ENCODE results near the gene AMN1.
"Not testable (repeated sequence)": the region's sequence is repeated elsewhere in the genome, so short reads cannot be mapped to it uniquely, and the experiment has no call there.

Gene AMN1

DNA sequence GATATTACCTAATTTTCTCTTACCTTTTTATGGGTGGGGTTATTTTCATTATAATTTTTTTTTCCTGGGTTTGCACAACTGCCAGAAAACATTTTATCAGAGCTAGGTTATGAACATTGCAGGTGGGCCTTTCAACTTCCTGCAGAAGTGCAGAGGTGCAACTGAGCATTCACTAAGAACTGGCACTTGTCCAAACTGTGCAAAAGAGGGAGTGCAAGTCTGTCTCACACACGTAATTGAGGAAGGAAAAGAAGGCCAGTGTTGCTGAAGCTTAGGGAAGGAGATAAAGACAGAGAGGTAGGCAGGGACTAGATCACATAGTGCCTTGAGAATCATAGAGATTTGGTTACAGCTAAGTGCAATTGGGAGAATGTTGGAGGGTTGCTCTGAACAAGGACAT, 14.1 kb upstream of the AMN1 start:
- Histone ChIP-seq H3K36me3 (ENCODE audit: low read depth) (no peaks in the 10 kb centered on the region), H3K4me3 (ENCODE audit: severe bottlenecking) (no peak overlapping the region), H3K4me1 (ENCODE audit: insufficient read depth, poor library complexity, severe bottlenecking) (peaks cover 38% of the 10 kb centered on the region), H3K27me3 (ENCODE audit: insufficient read depth, poor library complexity, severe bottlenecking) (no peaks in the 10 kb centered on the region), H3K27ac (ENCODE audit: poor library complexity, severe bottlenecking) (peak overlapping the region; percentile 45), H3K9me3 (ENCODE audit: severe bottlenecking) (no peaks in the 10 kb centered on the region)
- ATAC-seq (ENCODE audit: low read depth) (no peak), DNase-seq (ENCODE audit: low spot score) (no peak)
- TF ChIP-seq, protein P1, sequence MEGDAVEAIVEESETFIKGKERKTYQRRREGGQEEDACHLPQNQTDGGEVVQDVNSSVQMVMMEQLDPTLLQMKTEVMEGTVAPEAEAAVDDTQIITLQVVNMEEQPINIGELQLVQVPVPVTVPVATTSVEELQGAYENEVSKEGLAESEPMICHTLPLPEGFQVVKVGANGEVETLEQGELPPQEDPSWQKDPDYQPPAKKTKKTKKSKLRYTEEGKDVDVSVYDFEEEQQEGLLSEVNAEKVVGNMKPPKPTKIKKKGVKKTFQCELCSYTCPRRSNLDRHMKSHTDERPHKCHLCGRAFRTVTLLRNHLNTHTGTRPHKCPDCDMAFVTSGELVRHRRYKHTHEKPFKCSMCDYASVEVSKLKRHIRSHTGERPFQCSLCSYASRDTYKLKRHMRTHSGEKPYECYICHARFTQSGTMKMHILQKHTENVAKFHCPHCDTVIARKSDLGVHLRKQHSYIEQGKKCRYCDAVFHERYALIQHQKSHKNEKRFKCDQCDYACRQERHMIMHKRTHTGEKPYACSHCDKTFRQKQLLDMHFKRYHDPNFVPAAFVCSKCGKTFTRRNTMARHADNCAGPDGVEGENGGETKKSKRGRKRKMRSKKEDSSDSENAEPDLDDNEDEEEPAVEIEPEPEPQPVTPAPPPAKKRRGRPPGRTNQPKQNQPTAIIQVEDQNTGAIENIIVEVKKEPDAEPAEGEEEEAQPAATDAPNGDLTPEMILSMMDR (IDR thresholded peaks at IDR 0.05; ENCODE audit: poor library complexity, severe bottlenecking), result no peak

DNA sequence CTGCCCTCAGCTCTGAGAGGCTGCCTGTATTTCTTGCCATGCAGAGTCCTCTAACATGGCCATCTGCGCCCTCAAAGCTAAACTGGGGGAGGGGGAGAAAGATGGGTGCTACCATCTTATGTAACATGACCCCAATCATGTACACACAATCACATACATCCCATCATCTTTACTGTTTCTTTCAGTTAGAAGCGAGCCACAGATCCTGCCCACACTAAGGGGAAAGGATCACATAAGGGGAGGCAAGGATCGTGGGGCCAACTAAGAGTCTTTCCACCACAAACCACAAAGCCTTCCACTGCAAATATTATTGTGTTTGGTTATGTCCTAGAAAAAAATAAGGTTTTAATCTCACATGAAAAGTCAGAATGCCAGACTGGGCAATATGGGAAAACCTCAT, 11.8 kb upstream of the AMN1 start:
- Histone ChIP-seq H3K4me1 (ENCODE audit: insufficient read depth, poor library complexity, severe bottlenecking) (peaks cover 20% of the 10 kb centered on the region), H3K27ac (ENCODE audit: poor library complexity, severe bottlenecking) (no peak overlapping the region), H3K9me3 (ENCODE audit: severe bottlenecking) (no peaks in the 10 kb centered on the region), H3K27me3 (ENCODE audit: insufficient read depth, poor library complexity, severe bottlenecking) (no peaks in the 10 kb centered on the region), H3K36me3 (ENCODE audit: low read depth) (no peaks in the 10 kb centered on the region), H3K4me3 (ENCODE audit: severe bottlenecking) (no peak overlapping the region)
- ATAC-seq (ENCODE audit: low read depth), result no peak
- no peak for DNase-seq (ENCODE audit: low spot score)
- TF ChIP-seq, protein P1 (IDR thresholded peaks at IDR 0.05; ENCODE audit: poor library complexity, severe bottlenecking), result no peak

DNA sequence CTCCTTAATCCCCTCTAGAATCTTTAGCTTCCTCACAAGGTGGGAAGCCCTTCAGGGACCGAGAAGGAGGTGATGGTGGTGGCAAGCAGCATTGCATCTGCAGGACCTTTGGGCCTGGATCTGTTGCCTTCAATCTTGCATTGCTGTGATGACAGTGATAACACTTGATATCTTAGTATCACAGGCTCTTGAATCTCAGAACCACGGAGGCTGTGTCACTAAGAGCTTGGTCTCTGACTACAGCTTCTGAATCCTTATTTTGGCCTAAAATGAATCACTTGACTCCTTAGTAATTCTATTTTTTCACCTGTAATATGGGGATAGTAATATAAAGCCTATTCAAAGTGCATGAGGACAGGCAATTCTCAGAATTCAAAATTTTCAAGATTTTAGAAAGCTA, 8.9 kb upstream of the AMN1 start:
- H3K27ac ChIP-seq (ENCODE audit: poor library complexity, severe bottlenecking), result no peak overlapping the region
- H3K27me3 ChIP-seq (ENCODE audit: insufficient read depth, poor library complexity, severe bottlenecking), result no peaks in the 10 kb centered on the region
- TF ChIP-seq, protein P1 (IDR thresholded peaks at IDR 0.05; ENCODE audit: poor library complexity, severe bottlenecking), result no peak
- H3K4me3 ChIP-seq (ENCODE audit: severe bottlenecking), result no peak overlapping the region
- no peaks in the 10 kb centered on the region for H3K9me3 ChIP-seq (ENCODE audit: severe bottlenecking)
- peaks cover 13% of the 10 kb centered on the region for H3K4me1 ChIP-seq (ENCODE audit: insufficient read depth, poor library complexity, severe bottlenecking)
- H3K36me3 ChIP-seq (ENCODE audit: low read depth), result no peaks in the 10 kb centered on the region
- no peak for ATAC-seq (ENCODE audit: low read depth)
- no peak for DNase-seq (ENCODE audit: low spot score)

DNA sequence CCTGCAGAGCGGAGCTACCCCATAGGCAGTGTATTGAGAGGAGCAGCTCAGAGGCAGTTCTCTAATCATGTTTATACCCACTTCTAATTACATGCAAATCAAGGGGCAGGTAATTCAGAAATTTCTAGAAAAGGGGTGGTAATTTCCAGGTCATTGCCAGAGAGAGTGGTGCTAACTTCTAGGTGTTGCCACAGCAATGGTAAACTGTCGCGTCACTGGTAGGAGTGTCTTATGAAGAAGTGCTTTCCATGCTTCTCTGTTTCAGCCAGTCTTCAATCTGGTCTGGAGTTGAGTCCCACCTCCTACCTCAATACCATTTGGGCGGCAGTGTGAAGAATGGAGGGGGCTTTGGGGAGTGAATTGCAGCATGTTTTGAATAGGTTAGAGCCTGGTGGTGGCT, 8.5 kb upstream of the AMN1 start:
- TF ChIP-seq, protein P1 (IDR thresholded peaks at IDR 0.05; ENCODE audit: poor library complexity, severe bottlenecking), result no peak
- H3K9me3 ChIP-seq (ENCODE audit: severe bottlenecking), result no peaks in the 10 kb centered on the region
- peaks cover 17% of the 10 kb centered on the region for H3K4me1 ChIP-seq (ENCODE audit: insufficient read depth, poor library complexity, severe bottlenecking)
- DNase-seq (ENCODE audit: low spot score) (no peak), ATAC-seq (ENCODE audit: low read depth) (no peak)
- H3K27ac ChIP-seq (ENCODE audit: poor library complexity, severe bottlenecking), result no peak overlapping the region
- H3K4me3 ChIP-seq (ENCODE audit: severe bottlenecking), result no peak overlapping the region
- H3K27me3 ChIP-seq (ENCODE audit: insufficient read depth, poor library complexity, severe bottlenecking), result no peaks in the 10 kb centered on the region
- no peaks in the 10 kb centered on the region for H3K36me3 ChIP-seq (ENCODE audit: low read depth)

DNA sequence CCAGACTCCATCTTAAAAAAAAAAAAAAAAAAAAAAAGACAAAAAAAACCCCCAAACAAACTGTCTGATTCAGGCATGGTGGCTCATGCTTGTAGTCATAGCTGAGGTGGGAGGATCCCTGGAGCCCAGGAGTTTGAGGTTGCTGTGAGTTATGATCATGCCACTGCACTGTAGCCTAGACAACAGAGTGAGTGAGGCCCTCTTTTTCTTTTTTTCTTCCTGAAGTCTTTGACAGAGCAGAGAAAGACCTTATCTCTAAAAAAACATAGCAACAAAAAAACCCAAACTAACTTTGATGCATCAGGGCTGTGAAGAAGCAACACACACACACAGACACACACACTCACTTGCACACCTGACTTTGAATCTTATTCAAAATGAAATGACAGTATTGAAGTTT, 7.7 kb upstream of the AMN1 start:
- ATAC-seq (ENCODE audit: low read depth) (peak; percentile 58; the same call in 2 of the 3 replicates), DNase-seq (ENCODE audit: low spot score) (no peak)
- H3K27me3 ChIP-seq (ENCODE audit: insufficient read depth, poor library complexity, severe bottlenecking), result no peaks in the 10 kb centered on the region
- H3K36me3 ChIP-seq (ENCODE audit: low read depth), result no peaks in the 10 kb centered on the region
- peak overlapping the region; percentile 1 for H3K27ac ChIP-seq (ENCODE audit: poor library complexity, severe bottlenecking)
- H3K4me1 ChIP-seq (ENCODE audit: insufficient read depth, poor library complexity, severe bottlenecking), result peaks cover 25% of the 10 kb centered on the region
- H3K4me3 ChIP-seq (ENCODE audit: severe bottlenecking), result no peak overlapping the region
- TF ChIP-seq, protein P1 (IDR thresholded peaks at IDR 0.05; ENCODE audit: poor library complexity, severe bottlenecking), result no peak
- no peaks in the 10 kb centered on the region for H3K9me3 ChIP-seq (ENCODE audit: severe bottlenecking)

DNA sequence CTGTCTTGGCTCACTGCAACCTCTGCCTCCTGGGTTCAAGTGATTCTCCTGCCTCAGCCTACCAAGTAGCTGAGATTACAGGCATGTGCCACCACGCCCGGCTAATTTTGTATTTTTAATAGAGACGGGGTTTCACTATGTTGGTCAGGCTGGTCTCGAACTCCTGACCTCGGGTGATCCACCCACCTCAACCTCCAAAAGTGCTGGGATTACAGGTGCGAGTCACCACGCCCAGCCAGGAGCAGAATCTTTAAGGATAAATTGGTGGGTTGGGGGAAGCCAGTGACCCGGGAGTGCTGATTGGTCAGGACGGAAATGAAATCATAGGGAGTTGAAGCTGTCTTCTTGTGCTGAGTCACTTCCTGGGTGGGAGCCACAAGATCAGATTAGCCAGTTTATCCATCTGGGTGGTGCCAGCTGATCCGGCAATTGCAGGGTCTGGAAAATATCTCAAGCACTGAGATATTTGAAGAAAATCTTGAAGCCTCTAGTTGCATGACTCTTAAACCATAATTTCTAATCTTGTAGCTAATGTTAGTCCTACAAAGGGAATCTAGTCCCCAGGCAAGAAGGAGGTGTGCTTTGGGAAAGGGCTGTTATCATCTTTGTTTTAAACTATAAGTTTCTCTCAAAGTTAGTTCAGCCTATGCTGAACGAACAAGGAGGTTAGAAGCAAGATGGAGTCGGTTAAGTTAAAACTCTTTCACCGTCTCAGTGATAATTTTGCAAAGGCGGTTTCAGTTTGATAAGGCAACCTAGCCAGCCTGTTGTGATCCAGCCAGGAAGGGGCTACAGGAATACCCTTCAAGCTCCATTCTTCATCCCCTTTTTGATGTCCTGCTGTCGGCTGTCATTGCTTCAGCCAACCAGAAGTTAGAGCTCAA, 5.0 kb upstream of the AMN1 start:
- ATAC-seq (ENCODE audit: low read depth) (0 out of 3 replicates have a peak, but pooled peaks have one; percentile 3), DNase-seq (ENCODE audit: low spot score) (peak; percentile 78)
- H3K27me3 ChIP-seq (ENCODE audit: insufficient read depth, poor library complexity, severe bottlenecking); H3K36me3 ChIP-seq (ENCODE audit: low read depth); H3K9me3 ChIP-seq (ENCODE audit: severe bottlenecking); H3K4me3 ChIP-seq (ENCODE audit: severe bottlenecking): not testable (repeated sequence)
- Histone ChIP-seq H3K27ac (ENCODE audit: poor library complexity, severe bottlenecking) (peak overlapping the region; percentile 97), H3K4me1 (ENCODE audit: insufficient read depth, poor library complexity, severe bottlenecking) (peaks cover 30% of the 10 kb centered on the region)
